Prostate gland (tissue), 2 donors: ENCODE data around the gene PCMTD2.

ENCODE experiments used
- CTCF ChIP-seq, 4 experiments: fragments of 200-600 bp in 2 of 4; fragments of 450-650 bp in 2 of 4; sonication (generic) in 2 of 4; IDR thresholded peaks; 1 replicate in 3 of 4; 2 replicates in 1 of 4; pipeline ENCODE4 v1.5.1; 2016 to 2019; ENCODE audit warnings: antibody characterized with exemption in 4 of 4, mild to moderate bottlenecking in 2 of 4, moderate library complexity in 2 of 4
- POLR2AphosphoS5 ChIP-seq: sonication (generic); formaldehyde crosslinking; IDR thresholded peaks from one replicate; pipeline ENCODE4 v1.6.1; 2017; ENCODE audit warnings: antibody characterized with exemption

- TF ChIP-seq POLR2AphosphoS5, result no peak
- no peak for TF ChIP-seq CTCF (IDR thresholded peaks at IDR 0.05)
Observed at GRCh38 chr20:64206614-64207013, 48.9 kb upstream of the PCMTD2 start.
